Skeletal muscle satellite cell (primary cell): Measurements from ENCODE around the gene OTC. TPM values are rescaled to one million over a fixed set of nuclear protein-coding genes. Genes with fewer than 3 reads are reported as not detected.
A peak's percentile ranks its signal among the peaks of the same experiment; 100 is the strongest.

ENCODE experiments used
- H3K27me3 ChIP-seq: 2 replicates; pipeline ENCODE4 v1.7.0; 2013; ENCODE audit warnings: low read length; ENCODE audit not compliant: control insufficient read depth, insufficient read depth
- H3K36me3 ChIP-seq: 2 replicates; pipeline ENCODE4 v1.7.0; 2013; ENCODE audit warnings: mild to moderate bottlenecking, control low read depth, low read length; ENCODE audit not compliant: insufficient read depth
- H3K4me1 ChIP-seq: 2 replicates; pipeline ENCODE4 v1.7.0; 2013; ENCODE audit warnings: low read length; ENCODE audit not compliant: control insufficient read depth, insufficient read depth
- H3K4me2 ChIP-seq: 2 replicates; pipeline ENCODE4 v1.7.0; 2013; ENCODE audit warnings: mild to moderate bottlenecking, low read length
- H3K4me3 ChIP-seq: 2 replicates; pipeline ENCODE4 v1.7.0; 2013; ENCODE audit warnings: low read length
- H3K9ac ChIP-seq: 2 replicates; pipeline ENCODE4 v1.7.0; 2013; ENCODE audit warnings: mild to moderate bottlenecking, low read depth, low read length, moderate library complexity
- H3K9me3 ChIP-seq: replicated peaks from 2 replicates; pipeline ENCODE4 v1.7.0; 2013; ENCODE audit warnings: mild to moderate bottlenecking, control low read depth, low read length
- total RNA-seq: library from RNA; depleted of rRNA; stranded (reverse); fragments of >200 nt; gene quantifications from 2 replicates; pipeline ENCODE4 v1.2.3, GENCODE V29; 2012; rRNA removed

OTC gene
- not detected in 2 replicates for total RNA-seq

DNA sequence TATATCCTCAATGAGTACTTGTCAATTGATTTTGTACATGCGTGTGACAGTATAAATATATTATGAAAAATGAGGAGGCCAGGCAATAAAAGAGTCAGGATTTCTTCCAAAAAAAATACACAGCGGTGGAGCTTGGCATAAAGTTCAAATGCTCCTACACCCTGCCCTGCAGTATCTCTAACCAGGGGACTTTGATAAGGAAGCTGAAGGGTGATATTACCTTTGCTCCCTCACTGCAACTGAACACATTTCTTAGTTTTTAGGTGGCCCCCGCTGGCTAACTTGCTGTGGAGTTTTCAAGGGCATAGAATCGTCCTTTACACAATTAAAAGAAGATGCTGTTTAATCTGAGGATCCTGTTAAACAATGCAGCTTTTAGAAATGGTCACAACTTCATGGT, at the start of gene OTC:
OTC (plus strand) TSS at position 243 of the 400 bp plus-strand sequence; CDS start at position 336, 93 bp downstream.
- Histone ChIP-seq H3K9me3 (no peaks in the 10 kb centered on the region), H3K27me3 (peaks cover 14% of the 10 kb centered on the region), H3K4me3 (no peak within 1 kb of the TSS), H3K4me2 (no peak within 1 kb of the TSS), H3K9ac (no peak within 1 kb of the TSS), H3K4me1 (peaks cover 2% of the 10 kb centered on the region), H3K36me3 (no peaks in the 10 kb centered on the region)

DNA sequence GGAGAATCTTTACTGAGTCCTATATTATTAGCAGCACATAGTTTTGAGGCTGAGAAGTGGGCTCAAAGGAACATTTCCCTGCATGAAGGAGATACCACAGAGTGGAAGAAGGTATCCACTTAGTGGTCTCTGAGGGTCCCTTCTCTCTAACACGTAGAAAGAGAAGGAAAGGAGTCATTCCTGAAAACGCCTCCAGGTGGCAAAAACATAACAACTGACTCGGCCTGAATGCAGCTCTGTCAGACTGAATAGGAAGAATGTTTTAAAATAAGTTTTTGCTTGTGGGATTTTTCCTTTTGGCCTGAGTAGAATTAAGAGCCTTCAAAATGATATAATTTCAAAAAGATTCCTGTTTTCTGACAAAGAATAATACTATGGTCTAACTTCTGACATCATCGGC, 48.4 kb upstream of the OTC start:
- H3K4me2 ChIP-seq: no peak overlapping the region
- H3K9me3 ChIP-seq: no peaks in the 10 kb centered on the region
- H3K4me1 ChIP-seq: peaks cover 18% of the 10 kb centered on the region
- no peak overlapping the region for H3K4me3 ChIP-seq
- H3K36me3 ChIP-seq: peaks cover 3% of the 10 kb centered on the region
- H3K9ac ChIP-seq: peak overlapping the region; percentile 26
- H3K27me3 ChIP-seq: no peaks in the 10 kb centered on the region

DNA sequence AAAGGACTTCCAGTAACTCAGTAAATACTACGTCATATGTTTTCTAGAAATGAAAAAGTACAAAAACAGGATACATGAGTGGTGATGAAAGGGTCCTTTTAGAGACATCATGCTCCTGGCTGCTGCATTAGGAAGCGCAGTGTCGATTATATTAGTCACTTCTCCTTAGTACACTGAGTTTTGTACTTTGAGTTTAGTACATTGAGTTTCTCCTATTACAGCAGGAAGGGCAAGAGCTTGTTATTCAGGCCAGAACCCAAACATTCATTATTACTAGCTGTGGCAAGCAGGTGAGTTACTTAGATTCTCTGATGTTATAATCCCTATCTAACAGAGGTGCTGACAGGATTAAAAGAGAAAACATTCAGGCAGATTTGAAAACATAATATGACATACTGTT, 46.4 kb upstream of the OTC start:
- no peaks in the 10 kb centered on the region for H3K9me3 ChIP-seq
- H3K9ac ChIP-seq: peak overlapping the region; percentile 25
- H3K4me3 ChIP-seq: no peak overlapping the region
- H3K36me3 ChIP-seq: peaks cover 6% of the 10 kb centered on the region
- no peak overlapping the region for H3K4me2 ChIP-seq
- H3K4me1 ChIP-seq: peaks cover 18% of the 10 kb centered on the region
- H3K27me3 ChIP-seq: no peaks in the 10 kb centered on the region

DNA sequence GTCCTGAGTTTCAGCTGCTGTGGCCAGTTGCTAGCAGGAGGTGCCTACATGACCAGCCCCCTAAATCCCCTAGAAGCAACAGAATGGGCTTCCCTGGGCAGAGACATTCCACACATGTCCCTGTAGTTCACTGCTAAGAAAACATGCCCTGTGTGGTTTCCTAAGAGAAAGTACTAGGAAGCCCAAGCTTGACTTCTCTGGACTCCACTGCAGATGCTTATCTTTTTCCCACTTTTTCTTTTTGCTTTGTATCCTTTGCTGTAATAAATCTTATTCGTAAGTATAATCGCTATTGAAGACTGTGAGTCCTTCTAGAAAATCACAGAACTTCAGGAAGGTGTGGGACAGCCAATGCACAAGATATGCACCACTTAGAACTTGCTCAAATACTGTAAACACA, 40.7 kb upstream of the OTC start:
- Histone ChIP-seq H3K4me3 (no peak overlapping the region), H3K4me1 (peaks cover 27% of the 10 kb centered on the region), H3K9me3 (no peaks in the 10 kb centered on the region), H3K4me2 (no peak overlapping the region), H3K27me3 (no peaks in the 10 kb centered on the region), H3K9ac (peak overlapping the region; percentile 4), H3K36me3 (peaks cover 5% of the 10 kb centered on the region)

DNA sequence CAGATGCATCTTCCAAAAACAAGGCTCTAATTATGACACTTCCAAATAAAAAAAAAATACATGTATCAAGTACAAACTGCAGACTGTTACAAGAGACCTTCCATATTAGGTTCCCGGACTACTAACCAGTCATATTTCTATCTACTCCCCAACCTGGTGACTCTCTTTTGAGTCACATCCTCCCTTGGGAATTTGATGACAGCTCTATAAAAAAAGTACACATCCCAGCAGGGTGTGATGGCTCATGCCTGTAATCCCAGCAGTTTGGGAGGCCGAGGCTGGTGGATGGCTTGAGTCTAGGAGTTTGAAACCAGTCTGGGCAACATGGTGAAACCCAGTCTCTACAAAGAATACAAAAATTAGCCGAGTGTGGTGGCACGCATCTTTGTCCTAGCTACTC, 40.0 kb upstream of the OTC start:
- H3K4me2 ChIP-seq: peak overlapping the region; percentile 20

DNA sequence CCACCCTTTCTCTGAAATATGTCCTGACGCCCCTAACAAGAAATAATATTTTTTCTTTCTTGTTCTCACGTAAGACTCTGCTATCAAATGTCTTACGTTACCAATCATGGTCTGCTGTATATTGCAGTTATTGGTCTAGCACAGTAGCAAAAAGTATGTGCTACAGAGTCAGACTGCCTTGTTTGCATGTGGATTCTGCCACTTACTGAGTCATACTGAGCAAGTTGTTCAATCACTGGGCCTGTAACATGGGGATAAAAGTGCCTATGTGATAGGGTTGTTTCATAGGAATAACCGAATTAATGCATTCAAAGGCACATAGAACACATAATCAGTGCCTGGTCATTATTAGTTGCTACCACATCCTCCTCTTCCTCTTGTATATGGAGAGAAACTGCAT, 39.2 kb upstream of the OTC start:
- H3K4me1 ChIP-seq: peaks cover 27% of the 10 kb centered on the region
- no peak overlapping the region for H3K4me3 ChIP-seq
- H3K27me3 ChIP-seq: no peaks in the 10 kb centered on the region
- peak overlapping the region; percentile 20 for H3K4me2 ChIP-seq
- H3K36me3 ChIP-seq: peaks cover 5% of the 10 kb centered on the region
- H3K9ac ChIP-seq: peak overlapping the region; percentile 45
- no peaks in the 10 kb centered on the region for H3K9me3 ChIP-seq

More for the DNA sequence above, 40.0 kb upstream of the OTC start:
- Histone ChIP-seq H3K9me3 (no peaks in the 10 kb centered on the region), H3K27me3 (no peaks in the 10 kb centered on the region), H3K36me3 (peaks cover 5% of the 10 kb centered on the region), H3K4me3 (no peak overlapping the region), H3K9ac (peak overlapping the region; percentile 45), H3K4me1 (peaks cover 24% of the 10 kb centered on the region)

DNA sequence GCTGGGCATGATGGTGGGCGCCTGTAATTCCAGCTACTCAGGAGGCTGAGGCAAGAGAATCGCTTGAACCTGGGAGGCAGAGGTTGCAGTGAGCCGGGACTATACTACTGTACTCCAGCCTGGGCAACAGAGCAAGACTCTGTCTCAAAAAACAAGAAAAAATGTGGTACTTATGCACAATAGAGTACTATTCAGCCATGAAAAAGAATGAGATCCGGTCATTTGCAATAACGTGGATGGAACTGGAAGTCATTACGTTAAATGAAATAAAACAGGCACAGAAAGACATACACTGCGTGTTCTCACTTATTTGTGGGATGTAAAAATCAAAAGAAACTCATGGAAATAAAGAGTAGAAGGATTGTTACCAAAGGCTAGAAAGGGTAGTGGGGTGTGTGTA, 37.2 kb upstream of the OTC start:
- Histone ChIP-seq H3K4me2 (no peak overlapping the region), H3K4me1 (peaks cover 36% of the 10 kb centered on the region), H3K4me3 (no peak overlapping the region), H3K36me3 (peaks cover 2% of the 10 kb centered on the region), H3K9me3 (no peaks in the 10 kb centered on the region), H3K9ac (no peak overlapping the region), H3K27me3 (no peaks in the 10 kb centered on the region)

DNA sequence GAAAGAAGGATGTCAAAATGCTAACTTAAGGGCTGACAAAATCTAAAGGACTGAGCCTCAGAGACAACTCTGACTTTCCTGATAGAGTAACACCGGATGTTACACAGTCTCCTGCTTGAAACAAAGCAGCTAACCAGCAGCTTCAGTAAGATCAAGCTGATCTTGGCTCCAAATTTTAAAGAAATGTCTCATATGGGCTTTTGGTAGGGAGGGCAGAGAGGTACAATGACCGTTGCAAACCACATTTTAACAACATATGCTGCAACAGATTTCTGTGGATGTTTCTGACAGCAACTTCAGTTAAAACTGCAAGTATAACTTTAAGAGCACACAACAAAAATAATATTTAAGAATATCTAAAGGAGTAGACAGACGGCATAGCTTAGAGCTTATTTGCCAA, 34.2 kb upstream of the OTC start:
- Histone ChIP-seq H3K4me2 (peak overlapping the region; percentile 64), H3K4me1 (peaks cover 17% of the 10 kb centered on the region), H3K4me3 (no peak overlapping the region), H3K9me3 (no peaks in the 10 kb centered on the region), H3K9ac (peak overlapping the region; percentile 39), H3K27me3 (no peaks in the 10 kb centered on the region), H3K36me3 (peaks cover 2% of the 10 kb centered on the region)

DNA sequence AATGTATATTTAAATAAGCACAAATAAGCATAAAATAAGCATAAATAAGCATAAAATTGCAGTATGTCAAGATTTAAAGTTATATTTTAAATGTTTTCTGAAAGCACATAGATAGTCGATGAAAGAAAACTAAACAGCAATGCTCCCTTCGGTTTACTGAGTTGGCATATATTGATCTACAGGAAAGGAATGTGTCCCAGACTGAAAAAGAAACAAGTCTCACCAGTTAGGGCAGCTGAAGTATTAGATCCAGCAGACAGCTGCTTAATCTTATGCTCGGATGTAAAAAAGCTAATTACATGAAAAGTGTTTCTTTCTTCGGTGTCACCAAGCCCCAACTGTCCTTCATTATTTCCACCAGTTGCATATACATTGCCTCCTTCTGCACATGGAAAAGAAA, 33.8 kb upstream of the OTC start:
- no peaks in the 10 kb centered on the region for H3K9me3 ChIP-seq
- peak overlapping the region; percentile 39 for H3K9ac ChIP-seq
- H3K4me2 ChIP-seq: peak overlapping the region; percentile 64
- no peaks in the 10 kb centered on the region for H3K27me3 ChIP-seq
- H3K4me3 ChIP-seq: no peak overlapping the region
- peaks cover 2% of the 10 kb centered on the region for H3K36me3 ChIP-seq
- peaks cover 13% of the 10 kb centered on the region for H3K4me1 ChIP-seq

DNA sequence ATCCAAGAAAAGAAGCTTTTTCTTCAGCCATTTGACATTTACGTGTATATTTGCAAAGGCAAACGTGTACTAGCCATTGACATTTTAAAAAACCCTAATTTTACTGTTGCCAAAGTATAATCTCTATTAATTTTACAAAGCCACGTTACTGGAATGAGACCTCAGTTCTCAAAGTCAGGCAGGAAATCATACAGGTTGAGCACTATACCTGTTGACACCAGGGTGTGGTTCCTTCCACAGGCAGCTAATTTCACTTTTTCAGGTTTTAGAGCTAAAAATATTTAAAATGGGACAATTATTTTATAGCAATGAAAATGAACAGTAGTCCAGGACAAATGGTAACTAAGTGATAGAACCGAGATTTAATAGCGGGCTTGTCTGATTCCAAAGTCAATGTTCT, 31.6 kb upstream of the OTC start:
- Histone ChIP-seq H3K36me3 (peaks cover 2% of the 10 kb centered on the region), H3K9ac (no peak overlapping the region), H3K4me3 (no peak overlapping the region), H3K4me1 (peaks cover 26% of the 10 kb centered on the region), H3K4me2 (no peak overlapping the region), H3K27me3 (no peaks in the 10 kb centered on the region), H3K9me3 (no peaks in the 10 kb centered on the region)

DNA sequence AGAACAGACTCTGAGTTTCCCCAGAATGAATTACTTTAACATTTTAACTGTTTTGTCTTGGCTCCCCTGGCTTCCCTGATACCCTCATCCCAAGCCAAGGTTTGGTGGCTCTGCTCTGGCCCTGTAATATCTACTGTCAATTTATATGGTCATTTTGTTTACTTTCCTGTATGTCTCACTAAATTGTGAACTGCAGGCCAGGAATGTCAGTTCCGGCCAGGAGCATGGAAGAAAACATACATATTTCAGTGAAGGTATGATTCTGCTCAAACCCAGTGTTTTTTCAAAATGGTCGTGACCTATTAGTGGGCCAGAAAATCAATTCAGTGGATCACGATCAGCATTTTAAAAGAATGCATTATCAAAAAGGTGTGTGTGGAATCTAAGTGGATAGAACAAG, 26.3 kb upstream of the OTC start:
- Histone ChIP-seq H3K9me3 (no peaks in the 10 kb centered on the region), H3K9ac (peak overlapping the region; percentile 85), H3K27me3 (no peaks in the 10 kb centered on the region), H3K36me3 (no peaks in the 10 kb centered on the region), H3K4me2 (peak overlapping the region; percentile 77), H3K4me3 (peak overlapping the region; percentile 76), H3K4me1 (peaks cover 14% of the 10 kb centered on the region)

DNA sequence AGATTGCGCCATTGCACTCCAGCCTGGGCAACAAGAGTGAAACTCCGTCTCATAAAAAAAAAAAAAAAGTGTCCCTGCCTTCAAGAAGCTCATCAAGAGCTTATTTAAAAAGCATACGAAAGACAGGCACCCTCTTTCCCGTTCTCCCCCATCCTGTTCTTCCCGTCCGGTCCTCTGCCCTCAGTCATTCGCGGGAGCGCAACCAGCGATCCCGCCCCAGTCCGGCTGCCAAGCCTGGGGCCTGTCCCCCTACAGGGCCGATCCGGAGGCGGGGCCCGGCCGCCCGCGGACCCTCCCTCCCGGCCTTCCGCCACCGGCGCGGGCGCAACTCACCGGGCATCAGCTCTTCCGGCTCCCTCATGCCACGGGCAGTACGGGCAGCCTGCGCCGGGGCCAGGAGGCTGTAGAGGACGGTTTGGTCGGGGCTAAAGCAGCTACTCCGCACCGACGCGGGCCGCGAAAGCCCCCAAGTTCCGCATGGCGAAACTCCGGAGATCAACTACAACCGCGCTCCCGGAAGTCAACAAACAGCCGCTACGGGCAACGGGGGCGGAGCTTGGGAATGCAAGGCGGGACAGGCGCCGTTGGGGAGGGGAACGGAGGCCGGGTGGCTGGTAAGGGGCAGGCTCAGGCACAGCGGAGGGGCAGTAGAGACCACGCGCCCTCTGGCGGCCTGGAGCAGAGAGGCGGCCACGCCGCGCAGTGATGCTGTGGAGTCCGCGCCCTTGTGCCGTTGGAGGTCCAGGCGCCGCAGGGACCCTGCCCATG, 25.2 kb upstream of the OTC start, which contains the start of gene RPGR:
RPGR (minus strand) TSS at position 503 of the 768 bp plus-strand sequence; CDS start at position 361, 142 bp downstream.
- Histone ChIP-seq H3K9ac (peak within 1 kb of the TSS; percentile 85), H3K4me2 (peak within 1 kb of the TSS; percentile 80), H3K9me3 (no peaks in the 10 kb centered on the region), H3K36me3 (no peaks in the 10 kb centered on the region), H3K4me3 (peak within 1 kb of the TSS; percentile 76), H3K27me3 (no peaks in the 10 kb centered on the region), H3K4me1 (peaks cover 14% of the 10 kb centered on the region)
